Measurements from ENCODE around the gene HMCN1.

GRCh38 chr1:186195377-186195931 lies 461.3 kb downstream of the HMCN1 start:
- TF ChIP-seq CTCF (IDR thresholded peaks at IDR 0.05) (no peak), POLR2AphosphoS5 (IDR thresholded peaks at IDR 0.05) (no peak), POLR2A (IDR thresholded peaks at IDR 0.05) (no peak)

All from stomach (tissue), 4 donors.